ENCODE measurements around the gene STK24.

STK24 gene

GRCh38 chr13:98509271-98510155, 67.4 kb downstream of the STK24 start:
- DNase-seq (ENCODE audit: low read depth): peak; percentile 17

GRCh38 chr13:98508685-98509084, 68.2 kb downstream of the STK24 start:
- DNase-seq (ENCODE audit: low read depth): no peak

- DNase-seq (ENCODE audit: low read depth): no peak
These were observed 68.6 kb downstream of the STK24 start for GRCh38 chr13:98508280-98508679.

- DNase-seq (ENCODE audit: low read depth): no peak
These were observed 69.6 kb downstream of the STK24 start for GRCh38 chr13:98507282-98507797.

GRCh38 chr13:98506728-98507230, 70.1 kb downstream of the STK24 start:
- DNase-seq (ENCODE audit: low read depth): no peak

GRCh38 chr13:98506322-98506721, 70.6 kb downstream of the STK24 start:
- DNase-seq (ENCODE audit: low read depth): no peak

- no peak for DNase-seq (ENCODE audit: low read depth)
These were observed 71.7 kb downstream of the STK24 start for GRCh38 chr13:98505217-98505616.

GRCh38 chr13:98504371-98504963, 72.4 kb downstream of the STK24 start:
- DNase-seq (ENCODE audit: low read depth): no peak

GRCh38 chr13:98504029-98504351, 72.9 kb downstream of the STK24 start:
- DNase-seq (ENCODE audit: low read depth): no peak

GRCh38 chr13:98503175-98504028, 73.5 kb downstream of the STK24 start:
- DNase-seq (ENCODE audit: low read depth): no peak

- DNase-seq (ENCODE audit: low read depth): no peak
These were observed 75.9 kb downstream of the STK24 start for GRCh38 chr13:98500963-98501421.

- DNase-seq (ENCODE audit: low read depth): no peak
These were observed 79.9 kb downstream of the STK24 start for GRCh38 chr13:98496966-98497365.

GRCh38 chr13:98496479-98496791, 80.5 kb downstream of the STK24 start:
- DNase-seq (ENCODE audit: low read depth): no peak

GRCh38 chr13:98495627-98496478, 81.1 kb downstream of the STK24 start:
- DNase-seq (ENCODE audit: low read depth): no peak

GRCh38 chr13:98494769-98495168, 82.1 kb downstream of the STK24 start:
- no peak for DNase-seq (ENCODE audit: low read depth)

GRCh38 chr13:98493042-98493712, 83.7 kb downstream of the STK24 start:
- no peak for DNase-seq (ENCODE audit: low read depth)

- no peak for DNase-seq (ENCODE audit: low read depth)
These were observed 84.4 kb downstream of the STK24 start for GRCh38 chr13:98492335-98493041.

GRCh38 chr13:98490866-98491265, 86.0 kb downstream of the STK24 start:
- DNase-seq (ENCODE audit: low read depth): no peak

GRCh38 chr13:98490195-98490836, 86.6 kb downstream of the STK24 start:
- no peak for DNase-seq (ENCODE audit: low read depth)
